Activated T-helper 1 cell treated with Interleukin-2 at 50 U/mL for 16 hours (primary cell): ENCODE results near the gene RPTOR.
A peak's percentile ranks its signal among the peaks of the same experiment; 100 is the strongest.
"Not testable (repeated sequence)": the region's sequence is repeated elsewhere in the genome, so short reads cannot be mapped to it uniquely, and the experiment has no call there.

Experiments
- DNase-seq: peaks from one replicate; pipeline ENCODE4 v3.0.0-alpha.2; 2020; ENCODE audit warnings: low read depth

The RPTOR gene

DNA sequence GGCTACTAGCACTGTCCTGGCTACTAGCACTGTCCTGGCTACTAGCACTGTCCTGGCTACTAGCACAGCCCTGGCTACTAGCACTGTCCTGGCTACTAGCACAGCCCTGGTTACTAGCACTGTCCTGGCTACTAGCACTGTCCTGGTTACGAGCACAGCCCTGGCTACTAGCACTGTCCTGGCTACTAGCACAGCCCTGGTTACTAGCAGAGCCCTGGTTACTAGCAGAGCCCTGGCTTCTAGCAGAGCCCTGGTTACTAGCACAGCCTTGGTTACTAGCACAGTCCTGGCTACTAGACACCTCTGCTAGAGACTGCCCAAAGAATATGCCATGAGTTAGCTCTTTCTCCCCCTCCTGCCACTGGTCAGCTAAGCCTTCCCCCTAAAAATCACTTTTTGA lies 200.1 kb downstream of the RPTOR start:
- DNase-seq = not testable (repeated sequence)

DNA sequence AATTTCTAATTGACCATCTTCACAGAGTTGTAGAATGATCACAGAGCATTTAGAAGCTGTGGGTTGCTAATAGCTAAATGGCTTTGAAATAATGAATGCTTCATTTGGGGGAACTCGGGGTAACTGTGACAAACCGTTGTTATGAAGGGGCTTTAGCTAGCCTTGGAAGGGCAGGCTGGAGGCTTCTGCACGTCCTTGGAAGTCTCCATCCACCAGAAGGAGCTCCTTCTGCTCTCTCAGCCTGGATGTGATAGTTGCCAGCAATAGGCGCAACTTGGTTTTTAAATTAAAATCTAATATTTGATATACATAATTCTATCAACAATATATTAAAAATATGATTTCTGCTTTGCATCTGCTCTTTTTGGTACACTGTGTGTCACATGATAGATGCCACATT lies 200.5 kb downstream of the RPTOR start:
- DNase-seq = no peak

DNA sequence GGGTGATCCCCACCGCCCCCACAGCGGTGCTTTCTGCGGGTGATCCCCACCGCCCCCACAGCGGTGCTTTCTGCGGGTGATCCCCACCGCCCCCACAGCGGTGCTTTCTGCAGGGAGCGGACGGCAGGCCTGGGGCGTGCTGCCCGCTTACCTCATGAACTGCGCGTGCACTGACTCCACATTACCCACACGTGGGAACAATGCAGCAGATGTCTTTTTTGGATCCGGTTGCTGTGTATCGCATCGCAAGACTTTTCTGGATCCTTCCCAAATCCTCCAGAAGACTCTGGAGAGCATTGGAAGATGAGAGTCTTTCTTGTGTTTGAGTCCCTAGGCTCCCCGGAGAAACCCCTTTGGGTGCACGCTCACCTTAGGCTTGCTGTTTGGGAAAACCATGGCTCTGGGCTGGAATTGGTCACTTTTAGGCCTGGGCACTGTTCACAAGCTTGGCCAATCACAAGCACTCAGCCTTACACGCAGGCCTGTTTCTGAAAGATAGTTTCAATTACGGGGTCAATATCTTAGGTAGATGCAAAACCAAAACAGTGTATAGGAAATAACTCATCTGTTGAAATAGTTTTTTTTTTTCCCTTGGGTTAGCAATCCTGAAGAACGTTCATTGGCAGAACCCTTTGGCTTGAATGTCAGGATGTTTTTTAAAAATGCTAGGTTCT lies 201.8 kb downstream of the RPTOR start:
- DNase-seq = no peak

DNA sequence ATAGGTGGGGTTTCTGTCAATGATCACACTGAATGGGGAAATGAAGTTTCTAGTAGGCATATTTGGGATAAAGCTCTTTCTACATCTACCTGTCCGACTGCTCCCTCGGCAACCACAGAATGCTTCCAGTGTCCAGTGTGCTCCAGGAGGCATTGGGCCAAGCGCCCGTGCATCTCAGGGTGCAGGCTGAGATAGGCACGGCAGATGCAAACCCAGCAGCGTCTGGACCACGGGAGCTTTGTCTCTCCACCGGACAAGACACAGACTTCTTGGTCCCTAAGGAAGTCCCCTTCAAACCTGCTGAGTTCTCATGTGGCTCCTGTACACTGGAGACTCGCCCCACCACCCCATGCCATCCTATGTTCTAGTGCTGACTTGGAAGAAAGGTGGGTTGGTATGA lies 202.8 kb downstream of the RPTOR start:
- no peak for DNase-seq

DNA sequence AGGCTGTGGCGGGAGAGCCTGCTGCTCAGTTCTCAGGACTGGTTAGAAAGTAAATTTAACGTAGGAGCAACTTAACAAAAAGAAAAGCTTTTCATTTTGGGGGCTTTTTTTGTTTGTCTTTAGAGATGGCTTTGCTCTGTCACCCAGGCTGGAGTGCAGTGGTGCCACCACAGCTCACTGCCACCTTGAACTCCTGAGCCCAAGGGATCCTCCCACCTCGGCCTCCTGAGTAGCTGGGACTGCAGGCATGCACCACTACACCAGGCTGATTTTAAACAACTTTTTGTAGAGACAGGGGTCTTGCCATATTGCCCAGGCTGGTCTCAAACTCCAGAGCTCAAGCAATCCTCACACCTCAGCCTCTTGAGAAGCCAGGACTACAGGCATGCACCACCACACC lies 205.0 kb downstream of the RPTOR start:
- DNase-seq = no peak

DNA sequence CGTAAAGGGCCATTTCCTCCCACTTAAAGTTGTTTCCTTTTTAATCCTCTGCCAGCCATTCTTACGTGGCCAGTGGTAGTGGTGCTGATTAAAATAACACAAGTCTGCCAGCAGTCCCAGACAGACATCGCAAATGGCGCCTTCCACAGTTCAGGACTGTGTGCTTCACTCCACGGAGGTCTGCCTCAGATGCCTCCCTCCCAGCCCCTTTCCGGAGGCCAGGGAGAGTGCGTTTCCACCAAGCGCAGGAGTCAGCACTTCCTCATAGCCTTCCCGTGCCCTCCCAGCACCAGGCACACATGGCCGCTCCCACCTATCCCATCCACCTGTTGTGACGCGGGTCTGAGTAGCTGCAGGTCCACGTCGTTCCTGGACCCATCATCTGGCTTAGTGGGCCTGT lies 205.6 kb downstream of the RPTOR start:
- DNase-seq = no peak

DNA sequence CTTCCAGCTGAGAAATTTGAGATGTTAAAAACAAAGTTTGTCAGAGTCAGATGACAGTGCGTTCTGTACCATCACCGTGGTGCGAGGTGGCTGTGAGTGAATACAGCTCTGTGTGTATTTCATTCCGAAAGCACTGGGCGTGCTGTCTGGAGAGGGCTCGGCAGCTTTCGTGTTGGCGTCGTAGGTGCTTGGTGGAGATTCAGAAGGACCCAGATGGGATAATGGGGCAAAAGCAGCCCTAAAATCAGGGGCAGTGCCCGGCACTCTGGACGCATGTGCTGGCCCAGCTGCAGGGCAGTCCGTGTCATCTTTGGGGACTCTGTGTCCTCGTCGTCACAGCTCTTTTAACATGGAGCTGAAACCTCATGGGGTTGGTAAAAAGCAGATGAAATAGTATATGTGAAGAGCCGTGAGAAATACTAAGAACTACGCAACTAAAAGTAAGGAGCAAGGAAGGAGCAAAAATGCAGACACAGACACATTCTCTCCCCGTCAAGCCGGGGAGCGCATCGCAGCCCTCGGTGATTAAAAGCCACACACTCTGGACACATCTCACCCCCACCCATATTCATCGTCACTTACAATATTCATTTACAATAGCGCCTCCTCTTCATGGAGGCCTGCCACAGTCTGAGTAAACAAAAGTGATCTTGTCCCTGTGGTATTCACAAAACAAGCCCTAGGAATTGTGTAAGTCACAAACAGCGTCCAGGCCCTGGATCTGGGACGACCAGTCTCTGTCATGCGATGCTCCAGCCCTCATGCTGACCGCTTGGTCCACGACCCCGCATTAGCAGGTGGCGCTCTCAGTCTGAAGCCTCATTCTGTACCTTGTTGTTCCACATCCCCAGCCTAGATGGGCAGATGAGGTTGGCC lies 206.7 kb downstream of the RPTOR start:
- DNase-seq = no peak

DNA sequence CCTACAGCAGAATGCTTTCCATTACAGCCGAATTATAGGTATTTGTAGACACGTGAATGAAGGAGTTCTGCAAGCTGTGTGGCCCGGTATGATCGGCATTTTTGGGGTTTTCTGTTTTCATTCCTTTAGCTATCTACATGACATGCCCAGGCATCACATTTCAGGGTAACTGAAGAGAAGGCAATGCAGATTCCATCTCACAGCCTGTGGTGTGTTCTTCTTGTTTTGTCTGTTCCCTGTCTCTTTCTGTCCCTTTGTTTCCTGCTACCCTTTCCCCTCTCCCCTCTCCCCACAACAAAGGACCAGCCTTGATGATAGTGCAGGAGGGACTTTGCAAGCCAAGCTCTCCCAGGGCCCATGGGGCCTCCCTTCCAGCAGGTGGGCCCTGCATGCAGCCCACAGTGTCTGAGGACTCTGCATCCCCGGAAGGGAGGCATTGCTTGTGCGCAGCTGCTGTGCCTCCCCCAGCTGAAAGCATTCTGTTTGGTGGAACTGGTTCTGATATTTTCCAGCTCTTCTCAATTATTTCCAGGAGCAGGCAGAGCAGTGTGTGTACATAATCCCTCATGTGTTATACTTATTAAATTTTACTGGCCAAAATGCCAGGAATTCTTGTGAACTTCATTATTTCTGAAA lies 207.4 kb downstream of the RPTOR start:
- DNase-seq = no peak

DNA sequence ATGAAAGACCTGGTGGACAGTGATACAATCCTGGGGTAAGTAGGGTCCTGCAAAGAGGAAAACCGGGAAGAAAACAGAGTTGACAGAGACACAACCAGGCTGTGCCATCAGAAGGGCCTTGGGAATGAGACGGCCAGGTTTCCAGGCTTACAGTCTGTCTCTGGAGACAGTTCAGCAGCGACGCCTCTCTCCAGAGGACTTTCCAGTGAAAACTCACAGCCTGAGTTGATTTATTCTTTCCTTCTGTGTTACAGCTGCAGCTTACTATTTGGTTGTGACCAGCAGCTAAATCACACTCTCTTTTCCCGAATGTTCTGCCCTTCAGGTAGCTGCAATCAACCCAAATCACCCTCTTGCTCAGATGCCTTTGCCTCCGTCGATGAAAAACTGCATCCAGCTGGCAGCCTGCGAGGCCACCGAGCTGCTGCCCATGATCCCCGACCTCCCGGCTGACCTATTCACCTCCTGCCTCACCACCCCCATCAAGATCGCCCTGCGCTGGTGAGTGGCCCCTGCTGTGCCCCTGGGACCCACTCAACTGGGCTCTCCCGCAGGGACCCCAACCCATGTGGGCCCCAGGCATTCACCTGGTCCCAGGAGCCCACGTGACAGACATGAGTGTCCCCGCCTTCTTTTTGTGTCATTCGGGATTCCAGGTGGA lies 209.2 kb downstream of the RPTOR start:
- DNase-seq = no peak

DNA sequence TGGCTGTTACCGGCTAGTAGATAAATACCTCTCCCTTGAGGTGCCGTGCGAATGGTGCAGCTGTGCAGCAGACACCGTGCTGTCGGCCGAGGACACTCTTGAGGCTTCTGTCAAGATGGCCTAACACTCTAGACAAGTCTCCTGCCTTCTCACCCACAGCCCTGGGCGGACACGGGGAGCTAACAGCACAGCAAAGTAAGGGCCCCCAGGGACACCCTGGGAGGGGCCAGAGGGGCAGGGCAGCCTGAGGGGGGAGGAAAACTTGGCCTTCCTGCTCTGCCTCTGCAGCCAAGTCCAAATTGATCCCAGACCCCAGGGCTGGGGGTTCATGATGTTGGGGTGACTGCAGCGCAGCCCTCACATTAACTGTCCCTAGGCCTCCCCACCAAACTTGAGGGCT lies 210.2 kb downstream of the RPTOR start:
- DNase-seq = no peak

DNA sequence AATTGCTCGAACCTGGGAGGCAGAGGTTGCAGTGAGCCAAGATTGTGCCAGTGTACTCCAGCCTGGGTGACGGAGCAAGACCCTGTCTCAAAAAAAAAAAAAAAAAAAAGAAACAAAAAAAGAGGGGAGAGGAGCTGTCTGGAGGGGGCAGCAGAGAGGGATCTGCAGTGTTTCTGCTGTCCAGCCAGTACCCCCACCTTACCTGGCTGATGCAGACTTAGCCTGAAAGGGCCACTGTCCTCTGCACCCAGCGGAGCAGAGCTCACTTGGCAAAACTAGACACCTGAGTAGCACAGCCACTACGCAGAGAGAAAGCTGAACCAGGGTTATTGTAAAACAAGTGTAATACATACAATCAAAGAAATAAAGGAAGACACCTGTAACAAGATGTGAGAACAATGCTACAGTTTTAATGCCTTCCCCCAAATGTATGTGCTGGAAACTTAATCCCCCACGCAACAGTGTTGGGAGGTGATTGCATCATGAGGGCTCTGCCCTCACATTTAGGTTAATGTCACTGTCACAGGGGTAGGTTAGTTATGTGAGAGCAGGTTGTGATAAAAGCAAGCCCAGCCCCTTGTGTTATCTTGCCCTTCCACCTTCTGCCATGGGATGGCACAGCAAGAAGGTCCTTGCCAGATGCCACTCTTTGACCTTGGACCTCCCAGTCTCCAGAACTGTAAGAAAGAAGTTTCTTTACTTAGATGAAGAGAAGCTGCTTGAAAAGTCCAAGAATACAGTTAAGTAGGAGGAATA lies 211.2 kb downstream of the RPTOR start:
- DNase-seq = no peak

DNA sequence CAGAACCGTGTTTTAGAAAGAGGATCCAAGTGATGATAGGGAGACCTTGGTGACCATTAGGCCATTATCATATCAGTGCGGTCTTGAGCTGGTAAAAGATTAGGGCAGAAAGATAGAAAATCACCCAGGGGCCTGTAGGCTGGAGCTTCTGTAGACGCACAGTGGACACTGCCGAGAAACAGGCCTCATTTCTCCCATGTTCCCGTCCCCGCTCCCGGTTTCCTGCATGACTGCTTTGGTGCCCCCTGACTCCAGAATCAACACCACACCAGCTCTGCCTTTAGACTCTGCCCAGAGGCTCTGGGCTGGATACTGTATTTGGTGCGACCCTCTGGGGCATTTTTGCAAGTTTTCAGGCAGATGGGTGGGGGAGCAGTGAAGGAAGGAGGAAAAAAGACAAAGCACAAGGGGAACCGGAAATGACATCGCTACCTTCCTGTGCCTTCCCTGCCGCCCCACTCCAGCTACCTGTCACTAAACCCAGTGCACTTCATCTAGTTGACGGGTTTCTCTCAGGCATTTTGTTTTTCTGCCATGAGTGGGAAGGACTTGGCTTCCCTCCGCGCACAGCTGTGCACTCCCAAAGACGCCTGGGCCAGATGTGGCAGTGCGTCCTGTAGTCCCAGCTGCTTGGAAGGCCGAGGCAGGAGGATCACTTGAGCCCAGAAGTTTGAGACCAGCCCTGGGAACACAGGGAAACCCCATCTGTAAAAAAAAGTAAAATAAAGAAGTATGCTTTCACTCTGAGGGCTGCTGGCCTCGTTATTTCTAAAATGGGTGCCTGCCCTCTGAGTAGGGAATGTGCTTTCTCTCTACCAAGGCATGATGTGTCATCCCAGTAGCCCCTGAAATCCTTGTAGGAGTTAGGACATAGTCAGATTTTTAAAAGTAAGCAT lies 214.1 kb downstream of the RPTOR start:
- DNase-seq = no peak

DNA sequence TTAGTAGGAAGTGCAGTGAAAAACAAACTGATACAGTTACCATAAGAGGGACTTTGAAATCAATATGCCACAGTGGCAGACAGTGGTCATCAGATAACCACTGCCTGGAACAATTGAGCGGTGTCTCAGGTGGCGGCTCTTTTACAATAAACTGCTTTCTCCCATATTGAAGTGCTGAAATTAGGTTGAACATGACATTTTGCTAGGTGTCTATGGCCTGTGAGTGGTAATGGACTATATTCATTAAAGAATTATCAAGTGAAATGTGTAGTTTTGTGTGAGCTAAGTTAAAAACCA lies 214.7 kb downstream of the RPTOR start:
- no peak for DNase-seq

DNA sequence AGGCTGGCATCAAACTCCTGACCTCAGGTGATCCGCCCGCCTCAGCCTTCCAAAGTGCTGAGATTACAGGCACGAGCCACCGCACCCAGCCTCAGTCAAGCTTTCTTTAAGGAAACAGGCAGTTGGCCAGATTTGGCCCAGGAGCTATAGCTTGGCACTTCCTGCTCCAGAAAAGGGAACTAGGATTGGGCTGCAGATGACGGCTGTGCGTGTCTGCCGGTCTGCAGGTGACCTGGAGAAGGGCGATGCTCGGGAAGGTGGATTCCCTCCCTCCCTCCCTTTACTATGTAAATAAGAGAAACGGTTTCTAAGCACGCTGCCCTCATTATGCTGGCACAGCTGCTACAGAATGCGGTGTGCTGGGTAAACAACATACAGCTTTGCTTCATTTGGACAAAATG lies 215.9 kb downstream of the RPTOR start:
- DNase-seq = no peak

DNA sequence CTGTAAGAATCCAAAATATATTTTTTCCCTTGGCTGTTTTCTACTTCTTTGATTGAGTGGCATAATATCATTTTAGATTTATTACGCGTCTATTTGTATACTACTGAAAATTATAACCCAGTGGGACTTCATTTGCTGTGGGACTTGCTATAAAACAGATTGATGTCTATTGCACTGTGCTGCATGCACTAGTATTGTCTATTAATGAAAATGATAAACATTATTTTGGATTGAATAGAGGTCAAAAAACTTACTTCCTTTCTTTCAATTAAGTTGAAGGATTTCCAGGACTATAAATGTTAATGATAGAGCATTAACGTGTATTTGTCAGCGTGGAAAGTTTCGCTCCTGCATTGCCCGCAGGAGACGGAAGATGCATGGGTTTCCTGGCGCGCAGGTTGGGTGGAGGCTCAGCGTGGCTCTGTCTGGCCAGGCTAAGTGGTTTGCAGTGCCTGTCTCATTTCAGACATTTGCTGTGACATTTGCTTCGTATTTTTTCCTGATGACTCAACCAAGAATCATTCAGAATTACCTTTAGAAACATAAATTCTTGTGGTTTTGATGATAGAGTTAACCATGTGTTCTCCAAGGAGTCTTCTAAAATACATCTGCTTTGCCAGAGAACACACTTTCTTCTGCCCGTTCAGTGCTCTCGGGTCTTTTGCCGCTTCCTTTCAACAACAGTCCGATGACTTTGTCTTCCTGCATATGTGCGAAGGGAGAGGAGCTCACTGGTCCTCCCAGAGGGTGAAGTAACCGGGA lies 216.7 kb downstream of the RPTOR start:
- DNase-seq = peak; percentile 54

DNA sequence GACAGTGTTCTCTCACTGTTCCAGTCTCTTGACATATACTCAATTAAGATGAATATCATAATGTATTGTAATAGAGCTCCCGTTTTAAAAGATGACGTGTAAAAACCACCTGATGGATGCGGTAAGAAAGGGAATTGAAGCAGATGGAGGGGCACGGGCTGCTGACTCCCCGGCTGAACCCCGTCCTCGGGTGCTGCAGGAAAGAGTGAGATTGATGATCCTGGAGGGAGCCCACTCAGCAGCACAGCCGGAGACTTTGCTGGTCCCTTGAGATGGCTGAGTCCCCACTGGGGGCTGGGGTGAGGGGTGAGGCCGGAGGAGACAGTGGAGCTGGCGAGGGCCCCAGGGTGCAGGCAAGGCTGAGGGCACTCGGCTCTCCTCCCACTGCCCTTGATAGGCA lies 217.4 kb downstream of the RPTOR start:
- no peak for DNase-seq

DNA sequence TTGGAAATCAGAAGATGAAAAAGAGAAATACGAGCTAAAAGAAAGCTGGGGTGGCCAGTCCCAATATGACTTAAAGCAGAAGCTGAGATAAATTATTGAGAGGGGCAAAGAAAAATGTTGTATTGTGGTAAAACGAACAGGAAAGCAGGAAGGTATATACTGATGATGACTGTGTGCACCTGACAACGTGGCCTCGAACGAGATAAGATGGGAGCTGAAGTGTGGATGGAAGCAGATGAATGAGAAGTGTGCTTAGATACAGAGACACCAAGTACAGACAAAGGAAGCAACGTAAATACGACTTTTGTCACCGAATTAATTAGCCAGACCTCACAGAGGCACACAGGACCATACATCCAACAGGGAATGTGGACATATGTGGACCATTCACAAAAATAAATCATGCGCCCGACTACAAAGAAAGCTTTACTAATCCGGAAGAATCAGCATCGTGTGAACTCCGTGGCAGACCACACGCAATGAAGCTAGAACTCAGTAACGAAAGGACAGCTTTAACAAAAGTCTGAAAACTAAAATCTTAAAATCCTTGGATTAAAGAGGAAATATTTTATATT lies 218.7 kb downstream of the RPTOR start:
- DNase-seq = no peak

DNA sequence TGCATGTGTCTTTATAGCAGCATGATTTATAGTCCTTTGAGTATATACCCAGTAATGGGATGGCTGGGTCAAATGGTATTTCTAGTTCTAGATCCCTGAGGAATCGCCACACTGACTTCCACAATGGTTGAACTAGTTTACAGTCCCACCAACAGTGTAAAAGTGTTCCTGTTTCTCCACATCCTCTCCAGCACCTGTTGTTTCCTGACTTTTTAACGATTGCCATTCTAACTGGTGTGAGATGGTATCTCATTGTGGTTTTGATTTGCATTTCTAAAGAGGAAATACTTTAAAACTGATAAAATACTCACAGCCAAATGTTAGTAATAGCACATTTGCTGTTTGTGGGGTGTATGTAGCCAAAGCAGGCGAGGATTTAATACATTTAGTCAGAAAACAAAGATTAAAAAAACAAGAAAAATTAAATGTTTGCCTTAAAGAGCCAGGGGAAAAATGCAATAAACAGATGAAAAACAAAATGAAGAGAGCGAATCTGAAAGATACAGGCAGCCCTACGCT lies 220.0 kb downstream of the RPTOR start:
- not testable (repeated sequence) for DNase-seq

DNA sequence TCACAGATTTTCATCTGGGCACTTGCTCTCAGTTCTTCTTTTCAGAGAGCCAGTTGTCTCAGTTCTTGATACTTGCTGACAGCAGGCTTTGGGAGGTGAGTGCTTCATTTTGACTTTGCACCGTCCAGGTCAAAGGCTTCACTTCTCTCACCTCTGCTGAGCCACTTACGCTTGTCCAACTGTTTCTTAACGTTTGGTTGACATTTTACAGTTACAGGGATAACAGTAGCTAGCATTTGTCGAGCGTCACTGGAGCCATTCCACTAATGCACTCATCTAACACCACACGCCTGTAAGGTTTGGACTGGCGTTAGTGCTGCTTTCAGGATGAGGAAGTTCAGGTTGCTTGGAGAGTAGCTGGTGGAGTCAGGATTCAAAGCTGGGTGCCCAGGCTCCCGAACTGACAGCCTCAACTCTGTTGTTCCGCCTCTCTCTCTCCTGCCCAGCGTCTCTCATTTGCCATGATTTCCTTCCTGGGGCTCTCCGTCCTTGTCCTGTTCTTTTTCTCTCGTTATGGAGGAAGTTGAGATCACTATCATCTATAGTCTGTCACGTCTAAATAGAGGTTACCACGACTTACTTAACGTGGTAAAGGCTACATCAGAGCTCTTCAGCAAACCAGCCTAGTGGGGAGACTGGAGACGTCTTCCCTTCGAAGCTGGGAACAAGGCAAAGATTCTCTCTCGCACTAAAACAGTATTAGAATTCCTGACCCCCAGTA lies 220.8 kb downstream of the RPTOR start:
- no peak for DNase-seq
